Kidney (tissue), 14 donors: ENCODE data around the gene RPUSD1. TPM values are rescaled to one million over a fixed set of nuclear protein-coding genes. Genes with fewer than 3 reads are reported as not detected.
A peak's percentile ranks its signal among the peaks of the same experiment; 100 is the strongest.

Experiments used
- DNase-seq, 5 donors: peaks; one replicate each; pipeline ENCODE4 v3.0.0-alpha.2; 2013 to 2020
- FAIRE-seq: peaks from 2 replicates; lab custom pipeline; 2012; peaks lifted over from hg19 to GRCh38; lab: Jason Lieb, UNC
- H3K27ac ChIP-seq, 2 donors: one replicate each; pipeline ENCODE4 v1.7.0; 2013; ENCODE audit warnings: low read depth in 2 of 2, low read length in 2 of 2, inconsistent platforms in 1 of 2
- H3K27me3 ChIP-seq: one replicate; pipeline ENCODE4 v1.7.1; 2013; ENCODE audit warnings: low read length, inconsistent platforms; ENCODE audit not compliant: control insufficient read depth, insufficient read depth
- H3K36me3 ChIP-seq, 3 donors: one replicate each; pipeline versions ENCODE4 v1.7.0 to v1.7.1; 2013; ENCODE audit warnings: low read length in 3 of 3, control low read depth in 1 of 3, inconsistent platforms in 1 of 3; ENCODE audit not compliant: insufficient read depth in 3 of 3, control insufficient read depth in 2 of 3
- H3K4me1 ChIP-seq, 3 donors: one replicate each; pipeline versions ENCODE4 v1.7.0 to v1.7.1; 2013; ENCODE audit warnings: low read length in 3 of 3, inconsistent platforms in 1 of 3, low read depth in 1 of 3; ENCODE audit not compliant: control insufficient read depth in 2 of 3, insufficient read depth in 2 of 3
- H3K4me3 ChIP-seq, 3 donors: one replicate each; pipeline versions ENCODE4 v1.7.0 to v1.8.1; 2013; ENCODE audit warnings: low read length in 3 of 3, control low read depth in 1 of 3, inconsistent platforms in 1 of 3
- H3K9ac ChIP-seq, 3 donors: one replicate each; pipeline versions ENCODE4 v1.7.0 to v1.7.1; 2013; ENCODE audit warnings: low read length in 3 of 3, control low read depth in 1 of 3, inconsistent platforms in 1 of 3
- H3K9me3 ChIP-seq, 3 donors: one replicate each; pipeline versions ENCODE4 v1.7.0 to v1.7.1; 2013; ENCODE audit warnings: low read length in 3 of 3, control low read depth in 1 of 3, inconsistent platforms in 1 of 3; ENCODE audit not compliant: control insufficient read depth in 2 of 3, insufficient read depth in 1 of 3
- CTCF ChIP-seq: IDR thresholded peaks from 3 replicates; pipeline ENCODE4 v1.5.1; 2012; ENCODE audit warnings: mild to moderate bottlenecking, moderate library complexity, borderline replicate concordance; ENCODE audit not compliant: insufficient read depth; ENCODE audit errors: extremely low read depth
- intact Hi-C: fragments of 100-400 bp; cut with DNase I; formaldehyde crosslinking; loops from one replicate; pipeline ENCODE4 v1.11.1; 2022
- polyA plus RNA-seq: library from polyadenylated mRNA; stranded (reverse); fragments of 350-450 nt; fragmentation: Illumina TruSeq; extraction: RNeasy Lipid Tissue Mini Kit (QIAGEN cat#74804); gene quantifications from one replicate; pipeline ENCODE4 v1.2.3, GENCODE V29; 2014; ENCODE audit warnings: low read depth, low replicate concordance; ENCODE audit not compliant: insufficient read depth
- total RNA-seq: library from RNA; stranded (reverse); fragmentation: NEBNext Ultra II Directional; extraction: Animal tissue kit (Norgen Biotek cat#: 25700); gene quantifications from one replicate; pipeline ENCODE4 v1.2.1, GENCODE V29; 2021
- donor health status: control.
- donor health status: control.
- donor health status: control.
- donor health status: control.
- donor health status: control.
- donor health status: DM: yes; HTN: yes; CAD: no.
- donor health status: Normal renal cell carcinoma (clear cell type).

Gene RPUSD1
- total and polyA plus RNA-seq, 2 donors from 2014 or later = 15.1 to 16.9 TPM

DNA sequence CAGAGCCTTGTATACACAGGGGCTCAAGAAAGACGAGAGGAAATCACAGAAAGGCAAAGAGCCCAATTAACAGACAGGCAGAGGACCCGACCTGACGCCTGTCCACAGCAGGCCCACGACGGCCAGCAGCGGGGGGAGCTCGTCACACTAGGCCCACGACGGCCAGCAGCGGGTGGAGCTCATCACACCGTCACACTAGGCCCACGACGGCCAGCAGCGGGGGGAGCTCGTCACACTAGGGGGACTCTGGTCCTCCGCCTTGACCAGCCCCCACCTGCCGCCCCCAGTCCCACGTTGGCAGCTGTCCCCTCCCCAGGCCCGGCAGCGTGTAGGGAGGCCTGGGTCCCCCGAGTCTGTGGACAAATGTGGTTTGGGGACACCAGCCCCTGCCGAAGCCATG lies 36.0 kb upstream of the RPUSD1 start:
- H3K9ac ChIP-seq = no peak overlapping the region
- no peak for TF ChIP-seq CTCF
- no peaks in the 10 kb centered on the region for H3K9me3 ChIP-seq
- no peaks in the 10 kb centered on the region for H3K36me3 ChIP-seq
- peak in 1 of 5 donors; percentile 79 for DNase-seq
- H3K27ac ChIP-seq = no peak overlapping the region
- H3K4me1 ChIP-seq = no peaks in the 10 kb centered on the region
- H3K27me3 ChIP-seq = no peaks in the 10 kb centered on the region
- H3K4me3 ChIP-seq = no peak overlapping the region
- no peak for FAIRE-seq
- intact Hi-C loops = no loop called here

DNA sequence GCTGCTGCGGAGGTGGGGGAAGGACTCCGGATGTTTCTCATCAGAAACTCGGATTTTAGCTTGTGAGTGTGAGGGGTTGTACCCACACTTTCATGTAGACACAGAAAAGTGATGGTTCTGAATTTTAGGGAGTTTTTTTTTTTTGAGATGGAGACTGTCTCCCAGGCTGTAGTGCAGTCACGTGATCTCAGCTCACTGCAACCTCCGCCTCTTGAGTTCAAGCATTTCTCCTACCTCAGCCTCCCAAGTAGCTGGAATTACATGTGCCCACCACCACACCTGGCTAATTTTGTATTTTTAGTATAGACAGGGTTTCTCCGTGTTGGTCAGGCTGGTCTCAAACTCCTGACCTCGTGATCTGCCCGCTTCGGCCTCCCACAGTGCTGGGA lies 34.7 kb upstream of the RPUSD1 start:
- no peak for TF ChIP-seq CTCF
- DNase-seq (no peak), FAIRE-seq (no peak)

DNA sequence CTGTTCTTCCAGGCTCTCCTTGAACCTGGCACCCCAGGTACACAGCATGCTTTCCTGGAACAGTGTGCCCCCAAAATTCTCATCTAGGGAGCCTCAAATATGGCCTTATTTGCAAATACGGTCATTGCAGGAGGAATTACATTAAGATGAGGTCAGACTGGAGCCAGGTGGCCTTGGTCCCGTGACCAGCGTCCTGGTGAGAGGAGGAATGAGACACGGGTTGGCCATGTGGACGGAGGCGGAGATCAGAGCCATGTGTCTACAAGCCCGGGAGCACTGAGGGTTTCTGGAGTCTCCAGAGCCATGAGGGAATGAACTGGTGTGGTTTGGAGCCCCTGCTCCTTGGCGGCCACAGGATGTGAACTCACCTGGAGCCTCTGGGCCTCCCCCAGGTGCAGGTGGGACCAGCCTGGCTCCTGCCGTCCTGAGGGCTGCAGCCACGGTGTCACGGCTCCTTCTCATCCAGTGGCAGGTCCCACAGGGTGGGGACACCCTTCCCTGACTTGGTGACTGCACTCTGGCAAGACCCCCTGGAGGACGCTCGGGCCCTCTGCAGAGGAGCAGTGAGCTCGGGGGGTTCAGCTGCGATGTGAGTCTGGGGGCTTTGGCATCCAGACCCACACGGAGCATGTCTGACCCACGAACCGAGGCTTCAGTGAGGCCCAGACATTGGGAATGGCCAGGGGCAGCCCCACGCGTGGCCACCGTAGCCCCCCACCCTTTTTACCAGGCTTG lies 34.2 kb upstream of the RPUSD1 start:
- Histone ChIP-seq H3K4me1 (no peaks in the 10 kb centered on the region), H3K4me3 (no peak overlapping the region), H3K27me3 (peaks cover 7% of the 10 kb centered on the region), H3K27ac (no peak overlapping the region), H3K9me3 (peaks cover 0 to 2% (median 0%) of the 10 kb centered on the region in 3 donors), H3K36me3 (no peaks in the 10 kb centered on the region), H3K9ac (no peak overlapping the region)
- intact Hi-C loops = no loop called here
- DNase-seq (no peak), FAIRE-seq (no peak)
- TF ChIP-seq CTCF = no peak

More for the DNA sequence above, 34.7 kb upstream of the RPUSD1 start:
- Histone ChIP-seq H3K4me3 (no peak overlapping the region), H3K4me1 (no peaks in the 10 kb centered on the region), H3K9ac (no peak overlapping the region), H3K36me3 (no peaks in the 10 kb centered on the region), H3K27me3 (peaks cover 7% of the 10 kb centered on the region), H3K27ac (no peak overlapping the region), H3K9me3 (peaks cover 0 to 2% (median 0%) of the 10 kb centered on the region in 3 donors)
- intact Hi-C loops = no loop called here

GRCh38 chr16:821751-822150 lies 33.6 kb upstream of the RPUSD1 start:
- intact Hi-C loops = no loop called here
- no peak overlapping the region for H3K27ac ChIP-seq
- H3K9me3 ChIP-seq = peaks cover 0 to 2% (median 0%) of the 10 kb centered on the region in 3 donors
- FAIRE-seq (no peak), DNase-seq (no peak)
- peaks cover 7% of the 10 kb centered on the region for H3K27me3 ChIP-seq
- TF ChIP-seq CTCF = no peak
- H3K4me1 ChIP-seq = no peaks in the 10 kb centered on the region
- no peak overlapping the region for H3K4me3 ChIP-seq
- H3K36me3 ChIP-seq = no peaks in the 10 kb centered on the region
- H3K9ac ChIP-seq = no peak overlapping the region
